ENCODE results near the gene PFKFB4. TPM values are rescaled to one million over a fixed set of nuclear protein-coding genes. Genes with fewer than 3 reads are reported as not detected.

PFKFB4 gene
- total RNA-seq, 2 donors from 2014 or later: 12.6 to 19.0 TPM

DNA sequence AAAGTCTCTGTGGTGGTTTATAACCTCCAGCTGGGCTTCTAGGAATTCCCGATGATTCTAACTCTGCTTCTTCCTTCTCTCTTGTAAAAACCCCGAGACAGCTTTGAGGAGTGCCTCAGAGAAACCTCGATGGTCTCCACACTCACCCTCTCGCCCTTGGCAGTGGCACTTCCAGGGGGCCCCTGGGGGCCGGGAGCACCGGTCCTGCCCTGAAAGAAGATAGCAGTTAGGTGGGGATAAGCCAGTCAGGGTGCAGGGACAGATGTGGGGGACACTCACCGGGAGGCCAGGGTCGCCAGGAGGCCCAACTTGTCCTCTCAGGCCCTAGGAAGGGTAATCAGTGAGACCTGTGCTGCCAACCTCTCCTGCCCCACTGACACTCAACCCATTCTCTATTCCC, 28.8 kb upstream of the PFKFB4 start:
- Histone ChIP-seq H3K9me3 (ENCODE audit: control insufficient read depth, low read length) (no peaks in the 10 kb centered on the region), H3K4me3 (ENCODE audit: low read length) (no peak overlapping the region), H3K9ac (ENCODE audit: extremely low read depth, low read length, poor library complexity, severe bottlenecking) (no peak overlapping the region), H3K27ac (ENCODE audit: low read depth, low read length) (no peak overlapping the region), H3K27me3 (ENCODE audit: control insufficient read depth, insufficient read depth, low read length, poor library complexity, severe bottlenecking) (no peaks in the 10 kb centered on the region), H3K36me3 (ENCODE audit: control insufficient read depth, insufficient read depth, low read length) (no peaks in the 10 kb centered on the region), H3K4me1 (ENCODE audit: control insufficient read depth, insufficient read depth, low read length) (no peaks in the 10 kb centered on the region)
- no peaks in the 10 kb centered on the region for H3K4me1 Mint-ChIP-seq
- no peaks in the 10 kb centered on the region for H3K27me3 Mint-ChIP-seq (ENCODE audit: insufficient read depth)
- WGBS, 2 experiments (ENCODE audit: insufficient coverage in 1 of 2, insufficient read length in 1 of 2): 89 to 90% methylated on average over 8 of the region's 8 CpGs
- H3K27ac Mint-ChIP-seq: no peak overlapping the region
- no peak for DNase-seq
- no peaks in the 10 kb centered on the region for H3K36me3 Mint-ChIP-seq (ENCODE audit: low read depth)
- H3K4me3 Mint-ChIP-seq: no peak overlapping the region
- H3K9me3 Mint-ChIP-seq: no peaks in the 10 kb centered on the region
- no peak for TF ChIP-seq CTCF (conservative IDR thresholded peaks at IDR 0.05)

DNA sequence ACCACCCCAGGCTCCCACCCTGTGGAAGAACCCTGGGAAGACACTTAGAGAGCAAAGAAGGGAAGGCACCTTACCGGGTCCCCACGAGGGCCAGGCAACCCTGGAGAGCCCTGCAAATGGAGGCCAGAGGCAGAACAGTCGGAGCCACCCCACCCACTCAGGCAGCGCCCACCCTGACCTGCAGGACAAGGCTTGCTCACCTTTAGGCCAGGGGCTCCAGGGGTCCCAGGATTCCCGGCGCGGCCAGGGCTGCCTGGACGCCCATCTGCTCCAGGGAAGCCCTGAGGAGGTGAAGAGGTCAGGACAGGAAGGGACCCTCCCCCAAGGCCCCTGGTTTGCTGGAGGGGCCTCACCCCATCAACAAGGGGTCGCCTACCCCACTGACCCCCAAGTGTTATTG, 28.2 kb upstream of the PFKFB4 start:
- H3K27ac ChIP-seq (ENCODE audit: low read depth, low read length): no peak overlapping the region

GRCh38 chr3:48581621-48582481, 25.2 kb upstream of the PFKFB4 start:
- WGBS, 2 experiments (ENCODE audit: insufficient coverage in 1 of 2, insufficient read length in 1 of 2): 90 to 93% methylated on average over 6 to 14 of the region's 14 CpGs
- peaks cover 3% of the 10 kb centered on the region for H3K36me3 Mint-ChIP-seq (ENCODE audit: low read depth)
- no peak for DNase-seq
- Histone ChIP-seq H3K27me3 (ENCODE audit: control insufficient read depth, insufficient read depth, low read length, poor library complexity, severe bottlenecking) (no peaks in the 10 kb centered on the region), H3K4me1 (ENCODE audit: control insufficient read depth, insufficient read depth, low read length) (no peaks in the 10 kb centered on the region), H3K9ac (ENCODE audit: extremely low read depth, low read length, poor library complexity, severe bottlenecking) (no peak overlapping the region), H3K27ac (ENCODE audit: low read depth, low read length) (no peak overlapping the region), H3K4me3 (ENCODE audit: low read length) (no peak overlapping the region), H3K9me3 (ENCODE audit: control insufficient read depth, low read length) (no peaks in the 10 kb centered on the region), H3K36me3 (ENCODE audit: control insufficient read depth, insufficient read depth, low read length) (no peaks in the 10 kb centered on the region)
- H3K4me3 Mint-ChIP-seq: no peak overlapping the region
- no peak for TF ChIP-seq CTCF (conservative IDR thresholded peaks at IDR 0.05)
- H3K27me3 Mint-ChIP-seq (ENCODE audit: insufficient read depth): no peaks in the 10 kb centered on the region
- no peaks in the 10 kb centered on the region for H3K9me3 Mint-ChIP-seq
- no peaks in the 10 kb centered on the region for H3K4me1 Mint-ChIP-seq
- H3K27ac Mint-ChIP-seq: no peak overlapping the region

More for the DNA sequence above, 28.2 kb upstream of the PFKFB4 start:
- Histone ChIP-seq H3K9ac (ENCODE audit: extremely low read depth, low read length, poor library complexity, severe bottlenecking) (no peak overlapping the region), H3K4me3 (ENCODE audit: low read length) (no peak overlapping the region), H3K27me3 (ENCODE audit: control insufficient read depth, insufficient read depth, low read length, poor library complexity, severe bottlenecking) (no peaks in the 10 kb centered on the region), H3K4me1 (ENCODE audit: control insufficient read depth, insufficient read depth, low read length) (no peaks in the 10 kb centered on the region), H3K9me3 (ENCODE audit: control insufficient read depth, low read length) (no peaks in the 10 kb centered on the region), H3K36me3 (ENCODE audit: control insufficient read depth, insufficient read depth, low read length) (no peaks in the 10 kb centered on the region)
- no peak overlapping the region for H3K27ac Mint-ChIP-seq
- H3K36me3 Mint-ChIP-seq (ENCODE audit: low read depth): no peaks in the 10 kb centered on the region
- DNase-seq: no peak
- WGBS, 2 experiments (ENCODE audit: insufficient coverage in 1 of 2, insufficient read length in 1 of 2): 94 to 100% methylated on average over 1 to 9 of the region's 9 CpGs
- H3K4me3 Mint-ChIP-seq: no peak overlapping the region
- no peaks in the 10 kb centered on the region for H3K27me3 Mint-ChIP-seq (ENCODE audit: insufficient read depth)
- no peaks in the 10 kb centered on the region for H3K4me1 Mint-ChIP-seq
- TF ChIP-seq CTCF (conservative IDR thresholded peaks at IDR 0.05): no peak
- H3K9me3 Mint-ChIP-seq: no peaks in the 10 kb centered on the region

All from endodermal cell (in vitro differentiated cells).